IPS DF 19.7 (cell line): ENCODE results near the gene CACNB4.
A peak's percentile ranks its signal among the peaks of the same experiment; 100 is the strongest.

Experiments used
- DNase-seq: peaks from one replicate; pipeline ENCODE4 v3.0.0-alpha.2; 2013; ENCODE audit warnings: low read depth, low spot score

The CACNB4 gene

DNA sequence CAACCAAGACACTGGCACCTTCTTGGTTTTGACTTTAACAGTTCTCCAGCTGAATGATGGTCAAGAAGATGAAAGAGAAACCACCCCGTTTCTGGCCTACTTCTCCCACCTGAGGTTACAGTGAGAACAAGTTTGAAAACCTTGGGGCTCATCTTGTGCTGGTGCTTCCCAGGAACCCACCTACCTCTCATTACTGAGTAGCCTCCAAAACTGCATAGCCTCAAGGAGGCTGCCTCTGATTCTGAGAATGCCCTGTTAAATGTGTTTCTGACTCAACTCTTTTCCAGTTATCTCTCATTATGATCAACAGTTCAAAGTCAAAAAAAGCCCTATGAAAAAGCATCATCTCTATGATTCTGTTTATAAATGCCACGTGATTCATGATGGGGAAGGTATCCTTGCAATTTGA, 121.9 kb downstream of the CACNB4 start:
- no peak for DNase-seq

DNA sequence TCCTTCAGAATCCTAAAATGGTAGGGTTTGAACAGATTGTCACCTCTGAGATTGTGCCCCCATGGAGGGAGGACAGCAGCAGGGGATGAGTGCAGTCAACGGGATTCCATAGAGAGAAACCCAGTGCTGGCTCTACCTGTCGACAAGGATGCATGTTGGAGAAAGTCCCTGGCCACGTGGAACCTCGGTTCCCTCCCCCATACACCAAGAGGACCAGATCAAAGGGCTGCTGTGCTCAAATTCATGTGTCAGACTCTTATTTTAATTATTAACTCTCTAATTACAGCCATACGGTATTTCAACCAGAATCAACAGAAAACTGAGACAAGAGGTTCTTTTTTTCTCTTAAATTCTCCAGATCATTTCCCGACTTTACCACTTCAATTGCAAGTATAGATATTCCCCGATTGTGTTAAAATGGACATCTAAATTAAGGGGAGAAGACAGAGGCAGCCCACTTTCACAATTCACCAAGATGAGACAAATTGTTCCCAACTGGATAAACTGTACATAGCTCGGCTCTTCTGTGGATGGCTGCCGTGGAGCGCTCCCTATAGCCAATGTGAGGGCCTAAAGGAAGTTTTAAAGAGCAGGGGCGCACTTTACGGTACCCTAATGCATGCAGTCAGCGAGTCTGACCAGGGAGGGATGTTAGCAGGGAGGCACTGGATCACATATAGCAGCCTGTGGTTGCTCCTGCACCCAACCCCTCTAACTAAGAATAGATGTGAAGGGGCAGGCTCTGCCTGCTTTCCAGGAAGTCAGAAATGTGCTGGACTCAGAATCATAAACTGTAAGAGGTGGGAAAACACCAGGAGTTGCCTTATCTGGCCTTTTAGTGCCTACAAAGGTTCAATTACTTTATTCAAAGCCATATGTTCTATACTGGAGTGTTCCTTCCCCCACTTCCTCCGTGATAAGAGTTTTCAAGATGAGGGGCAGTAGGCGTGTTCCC, 123.1 kb downstream of the CACNB4 start:
- DNase-seq: no peak

DNA sequence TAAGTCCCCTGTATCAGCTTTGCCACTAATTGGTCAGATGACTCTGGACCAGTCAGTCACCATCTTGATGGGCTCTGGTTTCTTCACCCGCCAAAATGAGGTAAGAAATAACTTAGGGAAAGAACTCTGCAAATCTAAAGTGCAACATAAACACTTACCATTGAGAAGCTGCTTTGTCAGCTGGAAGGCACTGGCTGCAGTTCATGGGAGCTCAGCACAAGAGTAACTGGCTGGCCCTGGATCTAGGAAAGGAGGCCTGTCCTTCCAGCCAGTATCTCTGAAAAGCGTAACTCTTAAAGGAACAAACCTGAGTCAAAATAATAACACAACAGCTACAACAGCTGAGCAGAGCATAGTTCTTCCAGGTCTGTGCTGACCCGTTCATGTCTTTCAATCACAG, 123.9 kb downstream of the CACNB4 start:
- no peak for DNase-seq

- no peak for DNase-seq
These were observed 125.0 kb downstream of the CACNB4 start for GRCh38 chr2:151973901-151974199.

GRCh38 chr2:151973013-151973900, 125.6 kb downstream of the CACNB4 start:
- no peak for DNase-seq

DNA sequence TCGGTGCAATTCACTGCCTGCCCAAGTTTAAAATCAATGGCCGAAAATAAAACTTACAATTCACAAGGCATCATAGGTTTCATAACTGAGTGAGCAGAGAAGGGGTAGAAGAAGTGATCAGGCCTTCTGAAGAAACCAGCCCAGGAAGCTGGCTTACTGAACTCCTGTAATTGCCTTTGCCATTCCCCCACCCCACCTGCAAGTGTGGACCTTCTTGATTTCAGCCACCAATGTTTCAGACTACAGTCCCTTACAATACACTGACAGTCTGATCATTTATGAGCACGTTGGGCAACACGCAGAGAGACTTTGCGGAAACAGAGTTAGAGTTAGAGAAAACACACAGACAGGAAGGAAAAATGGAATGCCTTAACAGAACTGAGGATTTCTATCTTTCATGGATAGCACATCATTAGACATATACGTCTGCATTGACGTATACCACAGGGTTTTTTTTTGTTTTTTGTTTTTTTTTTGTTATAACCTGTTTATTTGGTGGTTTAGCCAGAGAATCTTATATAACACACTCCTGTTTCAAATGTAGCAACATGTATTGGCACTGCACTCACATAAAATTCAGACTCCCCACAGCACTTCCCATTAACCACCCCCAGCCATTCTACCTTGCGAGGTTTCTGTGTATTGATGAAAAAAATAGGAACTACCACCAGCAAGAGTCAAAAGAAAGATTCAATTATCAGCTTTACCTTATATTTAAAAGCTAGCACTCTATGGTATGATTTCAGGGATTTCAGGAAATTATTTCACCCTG, 126.4 kb downstream of the CACNB4 start:
- no peak for DNase-seq

DNA sequence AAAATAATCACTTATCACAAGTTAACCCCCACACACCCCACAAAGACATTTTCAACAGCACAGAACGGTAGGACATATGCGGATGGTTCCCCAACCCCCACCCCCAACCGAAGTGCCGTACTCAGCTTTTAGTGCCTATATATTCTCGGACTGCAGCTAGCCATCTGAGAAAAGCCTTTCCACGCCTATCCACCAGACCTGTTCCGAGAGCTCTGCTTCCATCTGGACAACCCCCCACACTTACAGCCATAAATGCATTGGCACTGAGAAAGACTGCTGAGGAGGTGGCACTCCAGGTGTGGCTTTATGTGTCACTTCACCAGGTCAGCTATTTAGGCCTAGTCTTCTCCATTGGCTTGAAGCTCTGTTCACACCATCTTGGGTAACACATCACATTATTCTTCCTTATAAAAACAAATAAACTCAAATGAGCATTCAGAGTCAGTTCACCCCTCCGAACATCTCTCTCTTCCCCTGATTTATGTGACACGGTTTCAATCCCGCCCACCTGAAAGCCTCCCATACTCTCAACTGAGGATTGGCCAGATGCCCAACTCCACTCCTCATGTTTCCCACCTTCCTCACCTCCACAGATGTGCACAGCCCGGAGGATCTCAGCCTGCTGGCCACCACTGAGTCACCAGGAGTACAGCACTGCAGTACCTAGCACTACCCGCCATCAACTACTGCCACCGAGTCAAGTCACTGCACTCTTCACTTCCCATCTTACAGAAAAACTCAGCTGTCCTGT, 127.4 kb downstream of the CACNB4 start:
- no peak for DNase-seq

GRCh38 chr2:151968770-151969470, 129.9 kb downstream of the CACNB4 start:
- no peak for DNase-seq

DNA sequence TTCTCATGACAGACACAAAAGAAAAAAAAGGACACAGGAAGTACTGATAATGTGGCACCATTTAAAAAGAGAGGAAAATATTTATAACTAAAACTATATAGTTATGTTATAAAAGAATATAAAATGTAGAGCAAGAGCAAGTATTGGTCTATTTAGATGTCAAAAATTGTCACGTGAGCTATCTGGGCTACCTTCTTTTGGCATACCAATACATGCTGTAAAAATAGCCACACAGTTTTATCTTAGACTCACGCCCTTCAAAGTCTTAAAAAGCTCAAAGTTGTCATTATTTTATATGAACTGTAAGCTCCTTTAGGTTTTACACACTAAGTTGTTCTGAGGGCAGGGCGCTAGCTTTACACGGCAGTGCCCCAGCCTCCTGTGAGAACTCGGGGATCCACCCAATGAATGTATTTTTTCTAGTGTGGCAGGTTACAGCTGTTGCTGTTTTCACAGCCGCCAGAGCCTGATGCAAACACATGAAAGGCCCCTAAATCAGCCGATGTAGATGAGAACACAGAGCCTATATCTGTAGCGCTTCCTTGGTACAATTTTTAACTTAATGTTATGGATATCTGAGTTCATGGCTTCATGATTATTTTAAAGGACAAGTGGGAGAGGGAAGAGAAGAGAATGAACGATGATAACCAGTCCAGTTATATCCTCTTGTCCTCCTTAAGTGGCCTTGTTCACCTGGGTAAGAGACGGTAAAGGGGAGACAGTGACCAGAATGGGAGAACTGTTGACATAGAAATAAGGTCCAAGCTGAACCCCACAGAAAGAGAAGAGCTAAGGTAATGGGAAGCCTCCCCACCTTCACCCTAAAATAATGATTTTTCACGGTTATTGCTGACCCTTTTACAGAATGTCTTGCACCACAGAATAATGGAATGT, 130.8 kb downstream of the CACNB4 start:
- no peak for DNase-seq

- no peak for DNase-seq
These were observed 133.0 kb downstream of the CACNB4 start for GRCh38 chr2:151965884-151966283.

- no peak for DNase-seq
These were observed 137.3 kb downstream of the CACNB4 start for GRCh38 chr2:151961558-151961957.

- DNase-seq: no peak
These were observed 139.6 kb downstream of the CACNB4 start for GRCh38 chr2:151959238-151959637.

- no peak for DNase-seq
These were observed 145.4 kb downstream of the CACNB4 start for GRCh38 chr2:151953467-151953866.

DNA sequence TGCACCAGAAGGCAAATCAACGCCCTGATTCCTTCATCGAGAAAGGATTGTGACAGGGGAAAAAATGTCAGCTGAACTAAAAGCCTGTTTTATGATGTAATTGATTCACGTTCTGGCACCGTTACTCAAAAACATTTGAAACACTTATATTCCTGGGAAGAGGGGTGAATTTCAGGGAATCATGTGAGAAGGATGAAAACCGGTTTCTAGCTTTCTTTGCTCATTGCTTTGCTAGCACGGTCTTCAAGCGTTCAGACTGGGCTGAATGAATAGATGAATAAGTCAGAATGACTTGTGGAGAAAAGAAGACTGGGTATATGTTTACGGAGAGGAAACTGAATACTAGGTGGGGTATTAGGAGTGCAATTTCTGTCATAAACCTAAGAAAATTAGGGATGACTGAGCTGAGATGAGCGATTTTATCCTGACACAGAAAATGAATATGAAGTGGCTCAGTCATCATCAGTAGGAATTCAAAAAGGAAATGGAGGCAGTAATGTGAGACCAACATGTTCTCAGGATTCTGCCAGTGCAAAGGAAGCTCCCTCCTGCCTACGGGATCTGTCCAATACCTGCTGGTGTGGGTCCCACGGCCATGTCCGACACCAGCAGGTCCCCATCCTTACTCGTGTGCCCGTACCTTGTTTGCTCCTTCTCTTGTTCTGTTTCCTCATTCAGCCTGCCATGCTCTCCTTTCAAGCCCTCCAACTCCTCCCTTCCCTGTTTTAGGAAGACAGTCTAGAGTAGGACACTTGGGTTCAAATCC, 146.0 kb downstream of the CACNB4 start:
- DNase-seq: no peak

GRCh38 chr2:151947813-151948165, 151.1 kb downstream of the CACNB4 start:
- DNase-seq: no peak

GRCh38 chr2:151946899-151947812, 151.7 kb downstream of the CACNB4 start:
- DNase-seq: peak; percentile 30

GRCh38 chr2:151946250-151946884, 152.5 kb downstream of the CACNB4 start:
- no peak for DNase-seq
